Stimulated activated CD8-positive, alpha-beta memory T cell treated with anti-CD3 and anti-CD28 coated beads, Interleukin-12 subunit alpha, Interleukin-12 subunit beta, amount 100 ng/mL, for 1 hour (primary cell): Measurements from ENCODE around the gene KIF21B.
"Not testable (repeated sequence)": the region's sequence is repeated elsewhere in the genome, so short reads cannot be mapped to it uniquely, and the experiment has no call there.

Source experiments
- DNase-seq: peaks from one replicate; pipeline ENCODE4 v3.0.0-alpha.2; 2020; ENCODE audit warnings: low read depth

KIF21B gene

DNA sequence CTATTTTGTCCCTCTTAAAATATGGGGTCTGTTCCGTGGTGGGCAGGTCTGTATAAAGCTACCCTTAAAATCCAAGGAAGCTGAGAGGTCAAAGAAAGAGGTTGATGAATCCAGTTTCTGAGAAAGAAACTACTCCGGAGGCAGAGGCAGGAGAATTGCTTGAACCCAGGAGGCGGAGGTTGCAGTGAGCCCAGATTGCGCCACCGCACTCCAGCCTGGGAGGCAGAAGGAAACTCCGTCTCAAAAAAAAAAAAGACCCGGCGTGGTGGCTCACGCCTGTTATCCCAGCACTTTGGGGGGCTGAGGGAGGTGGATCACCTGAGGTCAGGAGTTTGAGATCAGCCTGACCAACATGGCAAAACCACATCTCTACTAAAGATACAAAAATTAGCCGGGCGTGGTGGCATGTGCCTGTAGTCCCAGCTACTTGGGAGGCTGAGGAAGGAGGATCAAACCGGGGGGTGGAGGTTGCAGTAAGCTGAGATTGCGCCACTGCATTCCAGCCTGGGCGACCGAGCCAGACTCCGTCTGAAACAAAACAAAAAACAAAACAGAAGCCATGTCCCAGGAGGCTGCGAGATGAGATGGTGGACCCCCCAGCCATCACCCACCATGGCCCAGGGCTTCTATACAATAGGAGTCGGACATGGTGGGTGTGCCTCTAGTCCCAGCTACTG lies 88.1 kb downstream of the KIF21B start:
- DNase-seq = not testable (repeated sequence)

GRCh38 chr1:200934676-200935245 lies 88.8 kb downstream of the KIF21B start:
- DNase-seq = no peak

- DNase-seq = no peak
Observed at GRCh38 chr1:200931776-200932175, 91.7 kb downstream of the KIF21B start.

GRCh38 chr1:200930285-200930684 lies 93.2 kb downstream of the KIF21B start:
- DNase-seq = not testable (repeated sequence)

- DNase-seq = no peak
Observed at GRCh38 chr1:200929530-200930278, 93.8 kb downstream of the KIF21B start.

DNA sequence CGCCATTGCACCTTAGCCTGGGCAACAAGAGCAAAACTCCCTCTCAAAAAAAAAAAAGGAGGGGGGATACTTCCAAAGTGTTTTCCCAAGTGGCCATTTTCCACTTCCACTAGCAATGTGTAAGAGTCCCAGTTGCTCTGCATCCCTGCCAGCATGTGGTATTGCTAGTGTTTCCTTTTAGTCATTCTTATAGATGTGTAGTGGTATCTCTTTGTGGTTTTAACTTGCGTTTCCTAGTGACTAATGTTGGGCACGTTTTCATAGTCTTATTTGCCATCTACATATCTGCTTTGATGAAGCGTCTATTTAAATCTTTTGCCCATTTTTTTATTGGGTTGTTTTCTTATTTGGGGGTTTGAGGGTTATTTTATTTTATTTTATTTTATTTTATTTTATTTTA lies 97.7 kb downstream of the KIF21B start:
- no peak for DNase-seq

DNA sequence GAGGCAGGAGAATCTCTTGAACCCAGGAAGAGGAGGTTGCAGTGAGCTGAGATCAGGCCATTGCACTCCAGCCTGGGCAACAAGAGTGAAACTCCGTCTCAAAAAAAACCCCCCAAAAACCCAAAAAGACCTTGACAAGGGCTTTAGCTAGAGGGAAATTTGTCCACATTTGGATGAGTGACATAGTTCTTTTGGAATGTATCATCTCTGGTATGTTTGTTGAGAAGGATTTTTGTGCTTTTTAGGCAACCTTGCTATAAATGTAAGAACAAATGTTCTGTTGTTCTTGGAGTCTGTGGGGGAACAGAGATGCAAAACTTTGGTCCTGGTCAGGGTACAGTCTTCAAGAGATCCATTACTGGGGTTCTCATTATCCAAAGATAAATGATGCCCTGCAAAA lies 99.9 kb downstream of the KIF21B start:
- no peak for DNase-seq

DNA sequence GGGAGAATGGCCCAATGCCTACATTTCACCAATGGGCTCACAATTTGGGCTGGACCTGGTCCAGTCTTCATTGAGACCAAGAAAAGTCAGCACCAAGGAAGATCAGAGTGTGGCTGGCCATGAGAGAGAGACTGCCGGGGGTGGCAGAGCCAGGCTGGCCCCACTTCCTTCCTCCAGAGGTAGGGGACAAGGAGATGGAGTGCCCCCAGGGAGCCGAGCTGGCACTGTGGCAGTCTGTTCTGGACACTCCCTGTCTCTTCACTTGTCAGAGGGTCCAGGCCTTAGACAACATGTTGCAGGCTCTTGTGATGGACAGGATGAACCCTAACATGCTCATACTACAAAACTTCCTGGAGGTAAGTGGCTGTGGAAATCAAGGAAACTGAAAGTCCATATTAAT lies 101.1 kb downstream of the KIF21B start:
- no peak for DNase-seq

DNA sequence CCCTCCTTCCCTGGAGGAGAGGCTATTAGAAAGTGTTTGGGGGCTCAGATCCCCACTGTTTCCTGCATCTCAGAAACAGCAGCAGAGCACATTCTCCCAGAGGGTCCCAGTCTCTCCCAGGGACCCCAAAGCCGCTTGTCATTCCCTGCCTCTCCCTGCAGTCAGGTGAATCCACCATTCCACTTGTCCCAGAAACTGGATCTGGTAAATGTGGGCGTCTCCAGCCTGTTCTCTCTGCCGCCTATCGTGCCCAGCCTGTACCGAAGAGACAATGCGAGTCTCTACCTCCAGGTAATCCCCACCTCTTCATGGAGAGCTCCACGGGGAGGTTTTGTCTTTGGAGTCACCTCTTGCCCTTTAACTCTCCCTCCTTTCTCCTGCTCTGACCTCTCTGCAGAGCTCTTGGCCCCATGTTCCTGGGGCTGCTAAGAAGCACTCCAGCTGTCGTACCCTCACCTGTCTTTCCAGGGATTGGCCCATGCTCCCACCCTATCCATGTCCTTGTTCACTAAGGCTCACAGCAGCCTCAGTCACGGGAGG lies 101.9 kb downstream of the KIF21B start:
- no peak for DNase-seq
